ENCODE data around the gene TENM4. TPM values are rescaled to one million over a fixed set of nuclear protein-coding genes. Genes with fewer than 3 reads are reported as not detected.

Gene TENM4
- total and polyA plus RNA-seq, 2 of the 8 experiments (the other 6 are each of a cell fraction or from before 2014, with no cell fraction given), result 3.5 to 7.2 TPM

DNA sequence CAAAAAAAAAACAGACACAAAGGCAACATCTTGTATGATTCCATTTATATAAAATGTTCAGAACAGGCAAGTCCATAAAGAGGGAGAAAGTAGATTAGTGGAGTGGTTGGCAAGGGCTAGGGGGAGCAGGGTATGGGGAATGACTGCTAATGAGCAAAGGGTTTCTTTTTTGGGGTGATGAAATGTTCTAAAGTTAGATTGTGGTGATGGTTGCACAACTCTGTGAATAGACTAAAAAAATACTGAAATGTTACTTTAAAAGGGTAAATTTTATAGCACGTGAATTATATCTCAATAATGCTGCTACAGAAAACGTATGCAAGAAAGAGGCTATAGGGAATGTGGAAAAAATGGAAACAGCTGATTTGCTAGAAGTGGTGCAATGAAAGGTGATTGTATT lies 155.1 kb downstream of the TENM4 start (continued):
- TF ChIP-seq TAF7 (optimal IDR thresholded peaks at IDR 0.05; ENCODE audit: borderline replicate concordance, low read depth, low read length) (no peak), POLR2A (IDR thresholded peaks at IDR 0.05; ENCODE audit: control extremely low read depth in 1 of 2, low read depth in 2 of 2, low read length in 2 of 2) (no peak), CHD1 (IDR thresholded peaks at IDR 0.05; ENCODE audit: low read depth, low read length) (no peak)
